Fibroblast of villous mesenchyme (primary cell): ENCODE measurements around the gene ISG20L2. TPM values are rescaled to one million over a fixed set of nuclear protein-coding genes. Genes with fewer than 3 reads are reported as not detected.

Experiments
- DNase-seq: peaks from one replicate; pipeline ENCODE4 v3.0.0-alpha.2; 2010; ENCODE audit warnings: low read depth
- H3K4me3 ChIP-seq: 2 replicates; pipeline ENCODE4 v1.5.1; 2011; ENCODE audit warnings: low read depth, mild to moderate bottlenecking, low read length
- CTCF ChIP-seq: IDR thresholded peaks from 2 replicates; pipeline ENCODE4 v1.5.1; 2012; ENCODE audit warnings: low read depth, mild to moderate bottlenecking, low read length; ENCODE audit not compliant: insufficient read depth
- total RNA-seq: library from RNA; depleted of rRNA; stranded (reverse); fragments of >200 nt; gene quantifications from 2 replicates; pipeline ENCODE4 v1.2.3, GENCODE V29; 2012

The ISG20L2 gene
- total RNA-seq, 1 donor: 22.9 TPM

GRCh38 chr1:156692925-156693847, 35.4 kb downstream of the ISG20L2 start:
- H3K4me3 ChIP-seq: no peak overlapping the region
- DNase-seq: no peak
- no peak for TF ChIP-seq CTCF

GRCh38 chr1:156692441-156692924, 36.1 kb downstream of the ISG20L2 start:
- no peak for TF ChIP-seq CTCF
- no peak overlapping the region for H3K4me3 ChIP-seq
- DNase-seq: no peak

- DNase-seq: no peak
- no peak overlapping the region for H3K4me3 ChIP-seq
- peak; percentile 29 for TF ChIP-seq CTCF
Measured at GRCh38 chr1:156691665-156692440, 36.7 kb downstream of the ISG20L2 start.

- no peak for DNase-seq
- TF ChIP-seq CTCF: no peak
- no peak overlapping the region for H3K4me3 ChIP-seq
Measured at GRCh38 chr1:156691191-156691590, 37.4 kb downstream of the ISG20L2 start.

GRCh38 chr1:156690675-156691036, 37.9 kb downstream of the ISG20L2 start:
- DNase-seq: no peak
- no peak overlapping the region for H3K4me3 ChIP-seq
- TF ChIP-seq CTCF: no peak

GRCh38 chr1:156689953-156690674, 38.5 kb downstream of the ISG20L2 start:
- DNase-seq: no peak

More at GRCh38 chr1:156689953-156690674, 38.5 kb downstream of the ISG20L2 start:
- no peak for TF ChIP-seq CTCF
- H3K4me3 ChIP-seq: peak overlapping the region; percentile 4
